ENCODE results near the gene HDDC2.

Gene HDDC2

DNA sequence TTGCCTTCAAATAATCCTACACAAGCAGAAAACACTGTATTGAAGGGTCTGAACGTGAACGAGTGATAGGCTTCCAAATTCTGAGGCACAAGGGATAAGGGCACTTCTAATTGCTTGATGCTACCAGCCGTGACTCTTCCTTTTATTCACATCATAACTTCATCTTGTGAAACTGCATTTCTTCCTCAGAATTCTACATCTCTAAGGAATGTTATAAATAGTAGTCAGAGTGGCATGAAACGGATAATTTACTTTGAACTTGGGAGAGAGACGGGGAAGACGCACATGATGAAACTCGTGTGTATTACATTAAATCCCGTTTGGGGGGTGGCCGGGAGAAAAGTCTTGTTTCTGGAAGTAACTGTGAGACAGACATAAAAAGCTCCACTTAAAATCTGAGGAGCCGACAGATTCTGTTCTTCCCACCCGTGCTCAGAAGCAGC is 754 bp downstream of the HDDC2 start:
- Histone ChIP-seq H3K4me2 (peak overlapping the region; percentile 84), H3K4me1 (ENCODE audit: low read depth, poor library complexity, severe bottlenecking) (peaks cover 10% of the 10 kb centered on the region), H3K27me3 (ENCODE audit: insufficient read depth, low read depth) (no peaks in the 10 kb centered on the region), H2AFZ (ENCODE audit: low read depth) (peak overlapping the region; percentile 50), H3K79me2 (ENCODE audit: insufficient read depth, low read depth) (no peaks in the 10 kb centered on the region), H4K20me1 (ENCODE audit: insufficient read depth) (no peaks in the 10 kb centered on the region), H3K9ac (peak overlapping the region; percentile 85; the same call in 1 of the 2 replicates), H3K27ac (peak overlapping the region; percentile 26; the same call in 1 of the 2 replicates), H3K4me3 (IDR thresholded peaks at IDR 0.05; ENCODE audit: insufficient read depth, low read depth, low read length) (no peak overlapping the region), H3K36me3 (ENCODE audit: insufficient read depth) (no peaks in the 10 kb centered on the region)
- TF ChIP-seq, protein P1, sequence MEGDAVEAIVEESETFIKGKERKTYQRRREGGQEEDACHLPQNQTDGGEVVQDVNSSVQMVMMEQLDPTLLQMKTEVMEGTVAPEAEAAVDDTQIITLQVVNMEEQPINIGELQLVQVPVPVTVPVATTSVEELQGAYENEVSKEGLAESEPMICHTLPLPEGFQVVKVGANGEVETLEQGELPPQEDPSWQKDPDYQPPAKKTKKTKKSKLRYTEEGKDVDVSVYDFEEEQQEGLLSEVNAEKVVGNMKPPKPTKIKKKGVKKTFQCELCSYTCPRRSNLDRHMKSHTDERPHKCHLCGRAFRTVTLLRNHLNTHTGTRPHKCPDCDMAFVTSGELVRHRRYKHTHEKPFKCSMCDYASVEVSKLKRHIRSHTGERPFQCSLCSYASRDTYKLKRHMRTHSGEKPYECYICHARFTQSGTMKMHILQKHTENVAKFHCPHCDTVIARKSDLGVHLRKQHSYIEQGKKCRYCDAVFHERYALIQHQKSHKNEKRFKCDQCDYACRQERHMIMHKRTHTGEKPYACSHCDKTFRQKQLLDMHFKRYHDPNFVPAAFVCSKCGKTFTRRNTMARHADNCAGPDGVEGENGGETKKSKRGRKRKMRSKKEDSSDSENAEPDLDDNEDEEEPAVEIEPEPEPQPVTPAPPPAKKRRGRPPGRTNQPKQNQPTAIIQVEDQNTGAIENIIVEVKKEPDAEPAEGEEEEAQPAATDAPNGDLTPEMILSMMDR (conservative IDR thresholded peaks at IDR 0.05; ENCODE audit: low read depth, low read length), result no peak

DNA sequence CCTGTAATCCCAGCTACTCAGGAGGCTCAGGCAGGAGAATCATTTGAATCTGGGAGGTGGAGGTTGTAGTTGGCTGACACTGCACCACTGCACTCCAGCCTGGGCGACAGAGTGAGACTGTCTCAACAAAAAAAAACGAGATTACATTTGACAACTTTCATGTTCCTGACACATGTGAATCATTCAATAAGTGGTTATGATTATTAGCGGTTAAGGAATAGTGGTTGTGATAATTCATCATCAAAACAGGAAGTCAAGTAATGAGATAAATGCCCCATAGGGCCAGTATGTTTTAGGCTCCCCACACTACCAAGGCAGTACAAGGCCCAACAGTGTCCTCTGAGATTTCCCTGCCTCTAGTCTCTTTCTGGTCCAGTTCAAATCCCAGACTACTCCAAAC is 2.5 kb downstream of the HDDC2 start:
- no peaks in the 10 kb centered on the region for H3K27me3 ChIP-seq (ENCODE audit: insufficient read depth, low read depth)
- no peaks in the 10 kb centered on the region for H4K20me1 ChIP-seq (ENCODE audit: insufficient read depth)
- H3K4me1 ChIP-seq (ENCODE audit: low read depth, poor library complexity, severe bottlenecking), result peaks cover 10% of the 10 kb centered on the region
- H3K79me2 ChIP-seq (ENCODE audit: insufficient read depth, low read depth), result no peaks in the 10 kb centered on the region
- no peak overlapping the region for H3K4me2 ChIP-seq
- H3K27ac ChIP-seq, result no peak overlapping the region
- no peaks in the 10 kb centered on the region for H3K36me3 ChIP-seq (ENCODE audit: insufficient read depth)
- no peak overlapping the region for H3K4me3 ChIP-seq (IDR thresholded peaks at IDR 0.05; ENCODE audit: insufficient read depth, low read depth, low read length)
- H2AFZ ChIP-seq (ENCODE audit: low read depth), result no peak overlapping the region
- no peak overlapping the region for H3K9ac ChIP-seq
- TF ChIP-seq, protein P1 (conservative IDR thresholded peaks at IDR 0.05; ENCODE audit: low read depth, low read length), result no peak

DNA sequence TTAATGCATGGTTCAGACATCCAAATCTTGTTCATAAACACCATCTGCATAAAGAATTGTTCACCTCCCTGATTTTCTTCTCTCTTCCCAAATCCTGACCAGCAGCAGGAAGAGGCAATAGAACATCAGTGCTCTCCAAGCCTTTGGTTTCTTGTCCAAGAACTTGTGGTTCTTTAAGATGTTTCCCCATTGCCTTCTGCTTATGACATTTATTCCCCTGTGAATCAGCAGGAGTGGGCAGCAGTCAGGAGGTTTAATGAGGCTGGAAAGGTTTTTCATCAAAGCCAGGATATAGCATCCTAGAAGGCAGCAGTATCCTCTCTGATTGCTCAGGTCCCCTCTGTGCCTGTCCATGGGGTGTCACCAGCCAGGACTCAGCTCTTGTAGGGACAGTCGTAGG is 5.3 kb downstream of the HDDC2 start:
- Histone ChIP-seq H3K4me3 (IDR thresholded peaks at IDR 0.05; ENCODE audit: insufficient read depth, low read depth, low read length) (no peak overlapping the region), H4K20me1 (ENCODE audit: insufficient read depth) (no peaks in the 10 kb centered on the region), H3K27me3 (ENCODE audit: insufficient read depth, low read depth) (no peaks in the 10 kb centered on the region), H3K36me3 (ENCODE audit: insufficient read depth) (no peaks in the 10 kb centered on the region), H3K9ac (no peak overlapping the region), H3K4me1 (ENCODE audit: low read depth, poor library complexity, severe bottlenecking) (peaks cover 10% of the 10 kb centered on the region), H3K79me2 (ENCODE audit: insufficient read depth, low read depth) (no peaks in the 10 kb centered on the region), H3K27ac (no peak overlapping the region), H3K4me2 (no peak overlapping the region), H2AFZ (ENCODE audit: low read depth) (no peak overlapping the region)
- TF ChIP-seq, protein P1 (conservative IDR thresholded peaks at IDR 0.05; ENCODE audit: low read depth, low read length), result no peak

DNA sequence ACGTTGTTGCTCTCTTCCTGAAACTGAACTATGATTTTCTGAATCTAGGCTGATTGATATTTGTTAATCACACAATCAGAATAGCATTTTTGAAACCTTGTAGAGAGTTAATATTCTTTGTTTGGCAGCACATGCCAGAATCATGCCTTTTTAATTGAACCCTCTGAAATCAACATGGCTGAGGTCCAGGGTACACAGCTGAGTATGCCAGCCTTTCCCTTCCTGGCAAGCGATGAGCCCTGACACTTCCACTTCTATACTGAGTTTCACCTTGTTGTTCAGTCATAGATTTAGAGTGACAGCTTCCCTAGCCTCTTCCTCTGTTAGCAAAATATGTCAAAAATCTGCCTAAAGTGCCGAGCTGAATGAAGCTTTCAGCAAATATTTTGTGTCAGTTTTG is 6.8 kb downstream of the HDDC2 start:
- no peak overlapping the region for H3K4me3 ChIP-seq (IDR thresholded peaks at IDR 0.05; ENCODE audit: insufficient read depth, low read depth, low read length)
- no peak overlapping the region for H3K27ac ChIP-seq
- TF ChIP-seq, protein P1 (conservative IDR thresholded peaks at IDR 0.05; ENCODE audit: low read depth, low read length), result no peak
- no peaks in the 10 kb centered on the region for H4K20me1 ChIP-seq (ENCODE audit: insufficient read depth)
- no peak overlapping the region for H2AFZ ChIP-seq (ENCODE audit: low read depth)
- no peaks in the 10 kb centered on the region for H3K79me2 ChIP-seq (ENCODE audit: insufficient read depth, low read depth)
- H3K4me2 ChIP-seq, result no peak overlapping the region
- peaks cover 2% of the 10 kb centered on the region for H3K4me1 ChIP-seq (ENCODE audit: low read depth, poor library complexity, severe bottlenecking)
- no peak overlapping the region for H3K9ac ChIP-seq
- no peaks in the 10 kb centered on the region for H3K36me3 ChIP-seq (ENCODE audit: insufficient read depth)
- H3K27me3 ChIP-seq (ENCODE audit: insufficient read depth, low read depth), result no peaks in the 10 kb centered on the region

Measured in KMS-11 (cell line).